Vagina (tissue), 2 donors: ENCODE results near the gene SCN9A. TPM values are rescaled to one million over a fixed set of nuclear protein-coding genes. Genes with fewer than 3 reads are reported as not detected.

Experiments
- DNase-seq, 2 donors: peaks; one replicate each; pipeline ENCODE4 v3.0.0-alpha.2; 2017; ENCODE audit errors: extremely low spot score in 2 of 2
- H3K27ac ChIP-seq: fragments of 200-600 bp; sonication (generic); one replicate; pipeline ENCODE4 v1.5.1; 2019
- H3K27me3 ChIP-seq: fragments of 200-600 bp; sonication (generic); one replicate; pipeline ENCODE4 v1.5.1; 2019
- H3K36me3 ChIP-seq, 2 donors: fragments of 200-600 bp; sonication (generic); one replicate each; pipeline ENCODE4 v1.5.1; 2017 to 2019
- H3K4me1 ChIP-seq: fragments of 200-600 bp; sonication (generic); one replicate; pipeline ENCODE4 v1.5.1; 2019
- H3K4me3 ChIP-seq, 2 donors: fragments of 200-600 bp; sonication (generic); 1 replicate in 1 of 2; 2 replicates in 1 of 2; pipeline ENCODE4 v1.5.1; 2016 to 2019
- H3K9me3 ChIP-seq: fragments of 200-600 bp; sonication (generic); one replicate; pipeline ENCODE4 v1.5.1; 2019
- POLR2A ChIP-seq, 2 donors: fragments of 450-650 bp; IDR thresholded peaks; one replicate each; pipeline ENCODE4 v1.6.1; 2017; ENCODE audit warnings: antibody characterized with exemption in 2 of 2, mild to moderate bottlenecking in 2 of 2, moderate library complexity in 2 of 2
- POLR2AphosphoS5 ChIP-seq, 2 donors: sonication (generic); formaldehyde crosslinking; IDR thresholded peaks; one replicate each; pipeline ENCODE4 v1.9.0; 2017; ENCODE audit warnings: antibody characterized with exemption in 2 of 2, mild to moderate bottlenecking in 2 of 2, low read depth in 1 of 2; ENCODE audit not compliant: insufficient read depth in 1 of 2
- intact Hi-C: fragments of 100-400 bp; cut with DNase I; formaldehyde crosslinking; loops from one replicate; pipeline ENCODE4 v1.15.1; 2023
- total RNA-seq: library from RNA; depleted of rRNA; stranded (reverse); fragments of >200 nt; gene quantifications from one replicate; pipeline ENCODE4 v1.2.3, GENCODE V29; 2016
- TF ChIP-seq, protein P1 (sequence below), 3 experiments: fragments of 450-650 bp in 2 of 3; fragments of 200-600 bp in 1 of 3; sonication (generic) in 1 of 3; IDR thresholded peaks; one replicate each; pipeline ENCODE4 v1.5.1; 2017 to 2019; ENCODE audit warnings: antibody characterized with exemption in 3 of 3, mild to moderate bottlenecking in 2 of 3, moderate library complexity in 2 of 3

The SCN9A gene
- total RNA-seq, 1 donor from 2014 or later, result 4.9 TPM

DNA sequence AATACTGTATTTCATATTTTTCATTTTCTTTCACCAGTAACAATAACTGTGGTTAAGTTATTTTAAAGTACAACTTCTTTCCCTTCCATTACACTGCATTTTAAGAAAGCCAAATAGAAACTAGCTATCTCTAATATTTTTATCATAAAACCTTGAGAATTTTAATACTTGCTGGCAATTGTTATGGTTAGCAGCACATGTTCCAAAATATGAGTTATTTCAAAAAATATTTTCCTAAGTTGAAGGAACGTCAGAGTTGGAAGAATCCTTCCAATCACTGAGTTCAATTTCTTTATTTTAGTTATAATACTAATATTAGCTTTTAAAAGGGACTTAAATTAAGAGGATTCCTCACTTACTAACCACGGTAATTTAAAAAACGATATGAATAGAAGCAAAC, 68.4 kb downstream of the SCN9A start:
- H3K36me3 ChIP-seq, result no peaks in the 10 kb centered on the region
- H3K4me1 ChIP-seq, result no peaks in the 10 kb centered on the region
- intact Hi-C loops, result no loop called here
- TF ChIP-seq POLR2A (IDR thresholded peaks at IDR 0.05), result no peak
- no peaks in the 10 kb centered on the region for H3K27me3 ChIP-seq
- no peak for DNase-seq
- H3K27ac ChIP-seq, result no peak overlapping the region
- H3K9me3 ChIP-seq, result no peaks in the 10 kb centered on the region
- H3K4me3 ChIP-seq, result no peak overlapping the region

DNA sequence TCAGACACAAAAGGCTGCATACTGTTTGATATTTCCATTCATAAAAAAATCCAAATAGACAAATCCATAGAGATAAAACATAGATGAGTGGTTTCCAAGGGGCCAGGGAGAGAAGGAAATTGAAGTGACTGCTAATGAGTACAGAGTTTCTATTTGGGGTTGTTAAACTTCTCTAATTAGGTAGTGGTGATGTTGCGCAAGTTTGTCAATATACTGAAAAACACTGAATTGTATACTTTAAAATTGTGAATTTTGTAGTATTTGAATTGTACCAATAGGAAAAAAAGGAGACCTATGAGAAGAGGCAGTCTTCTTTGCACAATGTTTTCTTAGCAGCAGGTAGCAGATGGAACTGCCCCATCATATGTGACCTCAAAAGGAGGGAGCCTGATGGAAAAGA, 71.1 kb downstream of the SCN9A start:
- H3K36me3 ChIP-seq, result no peaks in the 10 kb centered on the region
- no peaks in the 10 kb centered on the region for H3K27me3 ChIP-seq
- H3K4me3 ChIP-seq, result no peak overlapping the region
- DNase-seq, result no peak
- H3K27ac ChIP-seq, result no peak overlapping the region
- TF ChIP-seq, protein P1, sequence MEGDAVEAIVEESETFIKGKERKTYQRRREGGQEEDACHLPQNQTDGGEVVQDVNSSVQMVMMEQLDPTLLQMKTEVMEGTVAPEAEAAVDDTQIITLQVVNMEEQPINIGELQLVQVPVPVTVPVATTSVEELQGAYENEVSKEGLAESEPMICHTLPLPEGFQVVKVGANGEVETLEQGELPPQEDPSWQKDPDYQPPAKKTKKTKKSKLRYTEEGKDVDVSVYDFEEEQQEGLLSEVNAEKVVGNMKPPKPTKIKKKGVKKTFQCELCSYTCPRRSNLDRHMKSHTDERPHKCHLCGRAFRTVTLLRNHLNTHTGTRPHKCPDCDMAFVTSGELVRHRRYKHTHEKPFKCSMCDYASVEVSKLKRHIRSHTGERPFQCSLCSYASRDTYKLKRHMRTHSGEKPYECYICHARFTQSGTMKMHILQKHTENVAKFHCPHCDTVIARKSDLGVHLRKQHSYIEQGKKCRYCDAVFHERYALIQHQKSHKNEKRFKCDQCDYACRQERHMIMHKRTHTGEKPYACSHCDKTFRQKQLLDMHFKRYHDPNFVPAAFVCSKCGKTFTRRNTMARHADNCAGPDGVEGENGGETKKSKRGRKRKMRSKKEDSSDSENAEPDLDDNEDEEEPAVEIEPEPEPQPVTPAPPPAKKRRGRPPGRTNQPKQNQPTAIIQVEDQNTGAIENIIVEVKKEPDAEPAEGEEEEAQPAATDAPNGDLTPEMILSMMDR (IDR thresholded peaks at IDR 0.05), result no peak
- TF ChIP-seq POLR2AphosphoS5 (IDR thresholded peaks at IDR 0.05; ENCODE audit: insufficient read depth in 1 of 2, low read depth in 1 of 2) (no peak), POLR2A (IDR thresholded peaks at IDR 0.05) (no peak)
- no peaks in the 10 kb centered on the region for H3K9me3 ChIP-seq
- H3K4me1 ChIP-seq, result no peaks in the 10 kb centered on the region
- intact Hi-C loops, result no loop called here

DNA sequence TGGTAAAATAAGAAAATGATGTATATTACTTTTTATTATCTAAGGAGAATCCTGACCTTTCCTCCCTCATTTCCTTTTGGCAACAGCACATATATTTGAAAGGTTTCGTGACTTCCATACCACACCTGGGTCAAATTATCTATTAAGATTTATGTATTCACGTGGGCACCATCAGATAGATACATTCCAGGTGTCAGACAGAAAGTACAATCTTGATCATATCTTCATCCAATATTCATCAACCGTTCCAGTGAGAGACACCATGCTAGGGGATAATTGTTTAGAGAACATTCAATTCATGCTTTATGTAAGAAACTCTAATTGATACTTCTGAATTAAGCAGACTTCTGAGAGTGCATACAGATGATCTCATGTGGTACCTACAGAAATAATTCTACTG, 73.7 kb downstream of the SCN9A start:
- Histone ChIP-seq H3K9me3 (no peaks in the 10 kb centered on the region), H3K36me3 (no peaks in the 10 kb centered on the region), H3K4me3 (no peak overlapping the region), H3K27ac (no peak overlapping the region), H3K4me1 (no peaks in the 10 kb centered on the region), H3K27me3 (no peaks in the 10 kb centered on the region)
- intact Hi-C loops, result no loop called here
- TF ChIP-seq POLR2AphosphoS5 (IDR thresholded peaks at IDR 0.05; ENCODE audit: insufficient read depth in 1 of 2, low read depth in 1 of 2), result no peak
- TF ChIP-seq, protein P1 (IDR thresholded peaks at IDR 0.05), result no peak
- TF ChIP-seq POLR2A (IDR thresholded peaks at IDR 0.05), result no peak
- no peak for DNase-seq

DNA sequence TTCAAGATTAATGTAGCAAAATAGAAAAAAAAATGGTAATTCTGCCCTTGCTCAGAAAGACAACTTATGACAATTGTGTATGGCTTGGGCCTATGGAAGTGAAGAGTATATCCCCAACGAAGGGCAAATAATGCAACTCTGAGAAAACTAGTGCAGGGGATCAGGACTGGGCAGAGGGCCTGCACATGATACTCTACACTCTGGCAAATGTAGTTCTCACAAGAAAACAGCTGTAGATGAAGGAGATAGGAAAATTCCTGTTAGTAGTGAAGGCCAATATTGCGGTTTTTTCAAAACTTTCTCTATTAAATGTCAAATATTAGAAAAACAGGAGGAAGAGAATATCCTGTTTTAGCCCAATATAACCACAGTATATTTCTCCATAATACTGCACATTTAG, 77.8 kb downstream of the SCN9A start:
- no peak for DNase-seq
- H3K36me3 ChIP-seq, result no peaks in the 10 kb centered on the region
- no peaks in the 10 kb centered on the region for H3K9me3 ChIP-seq
- intact Hi-C loops, result no loop called here
- H3K27ac ChIP-seq, result no peak overlapping the region
- H3K4me3 ChIP-seq, result no peak overlapping the region
- TF ChIP-seq, protein P1 (IDR thresholded peaks at IDR 0.05), result no peak
- TF ChIP-seq POLR2AphosphoS5 (IDR thresholded peaks at IDR 0.05; ENCODE audit: insufficient read depth in 1 of 2, low read depth in 1 of 2) (no peak), POLR2A (IDR thresholded peaks at IDR 0.05) (no peak)
- no peaks in the 10 kb centered on the region for H3K27me3 ChIP-seq
- H3K4me1 ChIP-seq, result no peaks in the 10 kb centered on the region

DNA sequence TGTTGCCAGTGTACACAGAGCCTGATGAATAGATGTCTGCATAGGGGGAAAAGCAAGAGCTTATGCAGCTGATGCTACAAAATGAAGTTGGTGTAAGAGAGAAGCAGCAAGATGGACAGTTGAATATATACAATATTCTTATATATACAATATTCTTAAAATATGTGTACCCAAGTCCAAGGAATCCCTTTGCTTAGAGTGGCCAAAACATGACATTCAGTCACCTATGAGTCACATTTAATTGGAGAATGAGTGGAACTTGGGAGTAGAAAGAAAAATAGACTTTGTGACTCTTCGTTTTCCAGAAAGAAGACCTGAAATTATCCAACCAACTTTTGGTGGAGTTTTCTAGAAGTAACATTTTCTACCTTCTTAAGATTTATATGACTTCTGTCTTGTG, 81.8 kb downstream of the SCN9A start:
- no peaks in the 10 kb centered on the region for H3K36me3 ChIP-seq
- H3K9me3 ChIP-seq, result no peaks in the 10 kb centered on the region
- TF ChIP-seq, protein P1 (IDR thresholded peaks at IDR 0.05), result no peak
- TF ChIP-seq POLR2AphosphoS5 (IDR thresholded peaks at IDR 0.05; ENCODE audit: insufficient read depth in 1 of 2, low read depth in 1 of 2), result no peak
- no peak for TF ChIP-seq POLR2A (IDR thresholded peaks at IDR 0.05)
- H3K27ac ChIP-seq, result no peak overlapping the region
- intact Hi-C loops, result no loop called here
- H3K4me3 ChIP-seq, result no peak overlapping the region
- no peak for DNase-seq
- no peaks in the 10 kb centered on the region for H3K4me1 ChIP-seq
- no peaks in the 10 kb centered on the region for H3K27me3 ChIP-seq

DNA sequence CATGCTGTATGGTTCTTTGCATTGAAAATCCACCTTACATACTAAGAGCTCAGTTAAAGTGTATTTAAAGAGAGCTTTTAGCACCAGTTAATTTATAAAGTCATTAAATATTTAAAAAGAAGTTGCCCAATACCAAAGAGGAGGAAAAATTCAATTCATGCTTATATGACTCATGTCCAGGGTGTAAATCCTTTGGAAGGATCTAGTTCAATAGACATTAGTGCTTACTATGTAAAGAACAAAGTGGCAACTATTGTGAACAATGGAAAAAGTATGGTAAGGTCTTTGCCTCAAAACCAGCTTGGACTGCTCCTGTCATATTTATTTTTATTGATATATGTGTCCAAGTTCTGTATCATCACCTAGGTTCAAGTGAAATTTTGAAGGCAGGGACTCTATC, 90.5 kb downstream of the SCN9A start:
- no peaks in the 10 kb centered on the region for H3K27me3 ChIP-seq
- no peak overlapping the region for H3K27ac ChIP-seq
- intact Hi-C loops, result no loop called here
- H3K4me3 ChIP-seq, result no peak overlapping the region
- TF ChIP-seq POLR2A (IDR thresholded peaks at IDR 0.05) (no peak), POLR2AphosphoS5 (IDR thresholded peaks at IDR 0.05; ENCODE audit: insufficient read depth in 1 of 2, low read depth in 1 of 2) (no peak)
- TF ChIP-seq, protein P1 (IDR thresholded peaks at IDR 0.05), result no peak
- H3K4me1 ChIP-seq, result no peaks in the 10 kb centered on the region
- H3K9me3 ChIP-seq, result no peaks in the 10 kb centered on the region
- H3K36me3 ChIP-seq, result no peaks in the 10 kb centered on the region
- no peak for DNase-seq
